Nephron (organoid): Measurements from ENCODE around the gene FCHSD2.
A peak's percentile ranks its signal among the peaks of the same experiment; 100 is the strongest.

Source experiments
- H3K27ac Mint-ChIP-seq, 3 experiments: 2 replicates each; pipeline ENCODE4 v1.8.0; 2020; ENCODE audit warnings: mixed read lengths in 3 of 3, mild to moderate bottlenecking in 2 of 3, moderate library complexity in 1 of 3
- H3K27me3 Mint-ChIP-seq: 2 replicates; pipeline ENCODE4 v1.8.0; 2021; ENCODE audit warnings: low read depth, mild to moderate bottlenecking, moderate library complexity, mixed read lengths
- H3K36me3 Mint-ChIP-seq: 2 replicates; pipeline ENCODE4 v1.8.0; 2020; ENCODE audit warnings: low read depth, mixed read lengths
- H3K4me1 Mint-ChIP-seq: 2 replicates; pipeline ENCODE4 v1.8.0; 2020; ENCODE audit warnings: mixed read lengths
- H3K4me3 Mint-ChIP-seq, 3 experiments: 2 replicates each; pipeline ENCODE4 v1.8.0; 2020; ENCODE audit warnings: mild to moderate bottlenecking in 3 of 3, mixed read lengths in 3 of 3, moderate library complexity in 2 of 3
- H3K9me3 Mint-ChIP-seq: 2 replicates; pipeline ENCODE4 v1.8.0; 2020; ENCODE audit warnings: mixed read lengths
- CTCF ChIP-seq, 3 experiments: fragments of 200-600 bp; sonication (generic); IDR thresholded peaks; one replicate each; pipeline ENCODE4 v1.5.0; 2021; ENCODE audit warnings: antibody characterized with exemption in 3 of 3; ENCODE audit not compliant: unreplicated experiment in 3 of 3

FCHSD2 gene

GRCh38 chr11:72818971-72819370 lies 323.1 kb downstream of the FCHSD2 start:
- Mint-ChIP-seq H3K9me3 (no peaks in the 10 kb centered on the region), H3K4me1 (peaks cover 8% of the 10 kb centered on the region), H3K4me3 (peak overlapping the region in 2 of 3 experiments; percentile 1 to 55), H3K27me3 (peaks cover 4% of the 10 kb centered on the region), H3K27ac (no peak overlapping the region), H3K36me3 (peaks cover 12% of the 10 kb centered on the region)
- no peak for TF ChIP-seq CTCF (IDR thresholded peaks at IDR 0.05; ENCODE audit: unreplicated experiment in 3 of 3)

DNA sequence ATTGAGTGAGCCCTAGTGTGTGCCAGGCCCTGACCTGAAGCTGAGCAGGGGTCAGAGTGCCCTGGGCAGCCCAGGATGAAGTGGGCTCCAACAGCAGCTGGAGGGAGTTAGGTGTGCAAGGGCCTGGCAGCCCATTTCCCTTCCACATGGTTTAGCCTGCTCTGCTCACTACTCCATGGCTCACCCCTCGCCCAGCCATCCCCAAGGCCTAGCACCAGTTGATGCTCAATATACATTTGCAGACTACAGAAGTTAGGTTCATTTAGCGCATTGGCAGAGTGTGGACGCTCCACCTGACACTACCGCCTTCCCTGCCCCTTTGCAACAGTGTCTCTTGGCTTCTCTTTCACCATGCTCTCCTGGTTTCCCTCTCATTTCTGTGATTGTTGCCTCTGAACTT lies 324.2 kb downstream of the FCHSD2 start:
- H3K27me3 Mint-ChIP-seq: peaks cover 4% of the 10 kb centered on the region
- H3K9me3 Mint-ChIP-seq: no peaks in the 10 kb centered on the region
- peak overlapping the region; percentile 34 to 58 (median 56) for H3K4me3 Mint-ChIP-seq
- TF ChIP-seq CTCF (IDR thresholded peaks at IDR 0.05; ENCODE audit: unreplicated experiment in 3 of 3): no peak
- peaks cover 18% of the 10 kb centered on the region for H3K4me1 Mint-ChIP-seq
- peak overlapping the region in 1 of 3 experiments; percentile 2 for H3K27ac Mint-ChIP-seq
- peaks cover 12% of the 10 kb centered on the region for H3K36me3 Mint-ChIP-seq

DNA sequence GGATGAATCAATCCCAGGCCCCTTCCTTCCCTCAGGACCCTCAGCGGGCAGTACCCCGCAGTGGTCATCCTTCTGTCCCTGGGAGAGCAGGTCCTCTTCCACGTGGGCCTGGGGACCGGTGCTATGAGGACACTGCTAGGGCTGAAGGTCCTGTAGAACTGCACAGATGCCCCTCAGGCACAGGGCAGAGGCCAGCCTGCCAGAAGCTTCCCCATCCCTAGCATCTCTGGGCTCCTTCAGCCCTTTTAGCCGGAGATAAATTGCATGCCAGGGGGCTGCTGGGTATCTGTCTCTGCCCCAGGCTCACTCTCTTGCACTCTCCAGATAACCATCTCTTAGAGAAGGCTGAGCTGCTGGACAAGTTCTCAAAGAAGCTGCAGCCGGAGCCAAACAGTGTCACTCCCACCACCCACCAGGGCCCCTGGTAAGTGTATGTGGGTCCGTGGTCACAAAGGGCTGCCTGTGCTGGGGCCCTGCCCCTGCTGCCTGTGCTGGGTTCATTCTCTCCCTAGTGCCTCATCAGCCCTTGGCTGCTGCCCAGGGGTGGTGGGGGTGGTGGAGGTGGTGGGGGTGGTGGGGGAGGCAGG lies 325.6 kb downstream of the FCHSD2 start:
- peaks cover 12% of the 10 kb centered on the region for H3K36me3 Mint-ChIP-seq
- peaks cover 29% of the 10 kb centered on the region for H3K4me1 Mint-ChIP-seq
- H3K27ac Mint-ChIP-seq: no peak overlapping the region
- H3K4me3 Mint-ChIP-seq: peak overlapping the region; percentile 38 to 68 (median 57)
- H3K27me3 Mint-ChIP-seq: peaks cover 4% of the 10 kb centered on the region
- no peak for TF ChIP-seq CTCF (IDR thresholded peaks at IDR 0.05; ENCODE audit: unreplicated experiment in 3 of 3)
- no peaks in the 10 kb centered on the region for H3K9me3 Mint-ChIP-seq

GRCh38 chr11:72815110-72815618 lies 327.0 kb downstream of the FCHSD2 start:
- Mint-ChIP-seq H3K27me3 (peaks cover 4% of the 10 kb centered on the region), H3K4me3 (peak overlapping the region; percentile 98 to 100 (median 99)), H3K36me3 (peaks cover 17% of the 10 kb centered on the region), H3K9me3 (no peaks in the 10 kb centered on the region), H3K4me1 (peaks cover 34% of the 10 kb centered on the region), H3K27ac (peak overlapping the region; percentile 96 to 98 (median 97))
- TF ChIP-seq CTCF (IDR thresholded peaks at IDR 0.05; ENCODE audit: unreplicated experiment in 3 of 3): no peak

DNA sequence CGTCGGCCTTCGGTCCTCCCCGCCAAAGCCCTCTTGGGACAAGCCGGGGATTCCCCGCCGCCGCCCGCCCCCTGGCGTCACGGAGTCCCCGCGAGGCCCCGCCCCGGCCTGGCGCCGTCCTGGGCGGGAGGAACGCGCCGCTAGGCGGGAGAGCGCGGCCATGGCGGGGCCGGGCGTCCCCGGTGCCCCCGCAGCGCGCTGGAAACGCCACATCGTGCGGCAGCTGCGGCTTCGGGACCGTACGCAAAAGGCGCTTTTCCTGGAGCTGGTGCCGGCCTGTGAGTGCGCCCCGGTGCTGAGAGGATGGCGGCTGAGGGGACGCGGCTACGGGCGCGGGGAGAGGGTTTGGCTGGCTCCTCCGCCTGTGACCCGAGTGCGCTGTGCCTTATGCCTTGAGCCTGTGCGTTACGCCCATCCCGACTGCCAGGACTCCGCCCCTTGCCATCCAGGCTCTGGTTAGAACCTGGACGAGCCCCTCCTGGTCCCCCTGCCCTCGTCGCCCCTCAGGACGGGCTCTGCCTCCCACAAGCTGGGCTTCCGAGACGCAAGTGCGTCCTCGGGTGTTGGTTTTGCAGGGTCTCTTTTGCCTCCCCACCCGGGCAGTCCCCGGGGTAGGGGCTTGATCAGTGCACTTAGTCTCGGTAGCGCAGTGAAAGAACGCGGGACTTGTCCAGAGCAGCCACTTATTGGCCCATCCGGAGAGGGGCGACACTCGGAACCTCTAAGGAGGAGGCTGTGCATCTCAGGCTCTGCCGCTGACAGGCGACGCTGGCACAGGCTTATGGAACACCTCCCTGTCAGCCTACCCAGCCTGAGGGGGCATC lies 327.6 kb downstream of the FCHSD2 start, which contains the start of gene ATG16L2:
TSS of gene ATG16L2 (plus strand) at position 126 of the 824 bp plus-strand sequence. CDS start at position 161, 35 bp downstream.
- Mint-ChIP-seq H3K9me3 (no peaks in the 10 kb centered on the region), H3K4me3 (peak within 1 kb of the TSS; percentile 98 to 100 (median 99)), H3K27ac (peak within 1 kb of the TSS; percentile 96 to 98 (median 97)), H3K27me3 (peaks cover 4% of the 10 kb centered on the region), H3K4me1 (peaks cover 34% of the 10 kb centered on the region), H3K36me3 (peaks cover 17% of the 10 kb centered on the region)
- peak in 2 of 3 experiments; percentile 9 to 15 for TF ChIP-seq CTCF (IDR thresholded peaks at IDR 0.05; ENCODE audit: unreplicated experiment in 3 of 3)
